ENCODE measurements around the gene ARCN1.

- TF ChIP-seq POLR2AphosphoS5 (IDR thresholded peaks at IDR 0.05) (no peak), CTCF (IDR thresholded peaks at IDR 0.05 in 8 of 11, conservative IDR thresholded peaks at IDR 0.05 in 3 of 11) (no peak)
Observed at GRCh38 chr11:118643995-118644345, 71.8 kb downstream of the ARCN1 start.

All from spleen (tissue), 7 donors.